K562 (cell line): Measurements from ENCODE around the gene CNOT6L. TPM values are rescaled to one million over a fixed set of nuclear protein-coding genes. Genes with fewer than 3 reads are reported as not detected.

ENCODE experiments used
- ADNP ChIP-seq: fragments of 200-800 bp; sonication (Bioruptor generic); IDR thresholded peaks from 2 replicates; pipeline ENCODE4 v1.6.1; 2016; ENCODE audit warnings: missing genetic modification characterization, missing compliant biosample characterization
- BRCA1 ChIP-seq, 2 experiments: fragments of 450-650 bp in 1 of 2; sonication (generic) in 1 of 2; formaldehyde crosslinking in 1 of 2; IDR thresholded peaks; 2 replicates each; pipeline versions ENCODE4 v1.5.0 to v1.6.1; 2017 to 2020; ENCODE audit warnings: mild to moderate bottlenecking in 1 of 2, missing genetic modification reagents in 1 of 2
- EWSR1 ChIP-seq: fragments of 450-650 bp; IDR thresholded peaks from 2 replicates; pipeline ENCODE4 v1.6.1; 2018; ENCODE audit warnings: borderline replicate concordance, mild to moderate bottlenecking, low read depth, moderate library complexity; ENCODE audit not compliant: partially characterized antibody
- FOS ChIP-seq: IDR thresholded peaks from 3 replicates; pipeline ENCODE4 v1.6.1; 2011; ENCODE audit not compliant: insufficient read length; ENCODE audit errors: extremely low read depth
- FUS ChIP-seq: fragments of 200-400 bp; formaldehyde crosslinking; optimal IDR thresholded peaks from 2 replicates; pipeline ENCODE3; 2017; ENCODE audit warnings: low read depth, low read length
- GTF2A2 ChIP-seq: IDR thresholded peaks from 2 replicates; pipeline ENCODE4 v1.6.1; 2016; ENCODE audit warnings: mild to moderate bottlenecking, missing genetic modification characterization, missing compliant biosample characterization
- HDAC8 ChIP-seq: fragments of 450-650 bp; IDR thresholded peaks from 2 replicates; pipeline ENCODE4 v1.6.1; 2016; ENCODE audit warnings: mild to moderate bottlenecking, missing genetic modification characterization, moderate library complexity, missing compliant biosample characterization
- KLF1 ChIP-seq: fragments of 450-650 bp; IDR thresholded peaks from 2 replicates; pipeline ENCODE4 v1.6.1; 2016; ENCODE audit warnings: missing genetic modification characterization, missing compliant biosample characterization
- TAF1 ChIP-seq: IDR thresholded peaks from 2 replicates; pipeline ENCODE4 v1.6.1; 2011; ENCODE audit warnings: mild to moderate bottlenecking, low read length, moderate library complexity; ENCODE audit not compliant: insufficient read depth, control insufficient read depth, severe bottlenecking; ENCODE audit errors: extremely low read depth
- TARDBP ChIP-seq: fragments of 450-650 bp; IDR thresholded peaks from 2 replicates; pipeline ENCODE4 v1.6.1; 2016
- ZNF133 ChIP-seq: fragments of 250-450 bp; sonication (Bioruptor Pico); IDR thresholded peaks from 2 replicates; pipeline ENCODE4 v1.4.0; 2020; ENCODE audit warnings: mild to moderate bottlenecking
- ZNF668 ChIP-seq: fragments of 250-450 bp; sonication (Bioruptor Pico); IDR thresholded peaks from 2 replicates; pipeline ENCODE4 v1.8.0; 2022; ENCODE audit warnings: mild to moderate bottlenecking, inconsistent platforms
- polyA plus RNA-seq, 8 experiments: library from polyadenylated mRNA; depleted of rRNA in 4 of 8; stranded (reverse) in 5 of 8; unstranded in 3 of 8; fragments of >200 nt; fragmentation: Nextera tagmentation in 2 of 8; fragmentation: Illumina TruSeq in 1 of 8; extraction: Ambion mirVana in 2 of 8; extraction: Trizol in 1 of 8; gene quantifications; 2 replicates each; pipeline versions ENCODE4 v1.2.1 to v1.2.3, GENCODE V29; 2011 to 2014; ENCODE audit warnings: inconsistent platforms in 1 of 8, missing spikeins in 1 of 8
- total RNA-seq, 7 experiments: library from RNA; depleted of rRNA in 6 of 7; stranded (reverse); fragments of >200 nt in 6 of 7; fragmentation: Illumina TruSeq in 2 of 7; extraction: Trizol in 2 of 7; gene quantifications; 2 replicates each; pipeline versions ENCODE4 v1.2.1 to v1.2.3, GENCODE V29; 2011 to 2021; ENCODE audit warnings: low replicate concordance in 1 of 7
- TF ChIP-seq, protein P1 (sequence below), 2 experiments: fragments of 450-650 bp; IDR thresholded peaks; 2 replicates each; pipeline ENCODE4 v1.6.1; 2016; ENCODE audit warnings: mild to moderate bottlenecking in 2 of 2, borderline replicate concordance in 1 of 2, low read depth in 1 of 2, moderate library complexity in 1 of 2
- TF ChIP-seq, protein P2 (sequence below): fragments of 200-800 bp; sonication (Bioruptor generic); IDR thresholded peaks from 2 replicates; pipeline ENCODE4 v1.6.1; 2017; ENCODE audit warnings: missing genetic modification characterization, missing compliant biosample characterization
- TF ChIP-seq, protein P3 (sequence below): fragments of 250-450 bp; sonication (Bioruptor Pico); IDR thresholded peaks from 2 replicates; pipeline ENCODE4 v1.8.0; 2021; ENCODE audit warnings: borderline replicate concordance, mild to moderate bottlenecking, moderate library complexity; ENCODE audit not compliant: poor library complexity, severe bottlenecking
- TF ChIP-seq, protein P4 (sequence below): fragments of 450-650 bp; IDR thresholded peaks from 2 replicates; pipeline ENCODE4 v1.6.1; 2016; ENCODE audit warnings: mild to moderate bottlenecking

The CNOT6L gene
- total and polyA plus RNA-seq, 9 of the 15 experiments (the other 6 are each of a cell fraction or from before 2014, with no cell fraction given), result 3.7 to 27.9 (median 6.5) TPM

DNA sequence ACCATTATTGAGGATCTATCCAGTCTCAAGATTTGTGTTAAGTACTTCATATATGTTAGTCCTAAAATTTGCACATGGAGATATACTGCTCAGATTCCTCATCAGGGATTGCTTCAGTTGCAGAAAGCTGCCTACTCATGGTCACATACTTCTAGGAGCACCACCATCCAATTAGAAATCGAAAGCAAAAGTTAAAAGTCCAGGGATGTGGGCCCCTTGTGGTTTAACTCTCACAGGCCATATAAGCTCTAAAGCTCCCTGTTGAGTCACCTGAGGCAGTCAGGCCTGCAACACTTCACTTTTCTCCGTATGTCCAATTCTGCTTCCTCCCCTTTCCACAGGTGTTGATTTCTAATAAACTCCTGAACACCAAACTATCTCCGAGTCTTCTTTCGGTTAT is 84.2 kb downstream of the CNOT6L start (continued):
- TF ChIP-seq HDAC8 (tag), result no peak
- TF ChIP-seq TARDBP, result no peak
- TF ChIP-seq BRCA1 (IDR thresholded peaks at IDR 0.05), result no peak
- no peak for TF ChIP-seq BRCA1 (CRISPR knock-in tag; IDR thresholded peaks at IDR 0.05)
- TF ChIP-seq, protein P1, sequence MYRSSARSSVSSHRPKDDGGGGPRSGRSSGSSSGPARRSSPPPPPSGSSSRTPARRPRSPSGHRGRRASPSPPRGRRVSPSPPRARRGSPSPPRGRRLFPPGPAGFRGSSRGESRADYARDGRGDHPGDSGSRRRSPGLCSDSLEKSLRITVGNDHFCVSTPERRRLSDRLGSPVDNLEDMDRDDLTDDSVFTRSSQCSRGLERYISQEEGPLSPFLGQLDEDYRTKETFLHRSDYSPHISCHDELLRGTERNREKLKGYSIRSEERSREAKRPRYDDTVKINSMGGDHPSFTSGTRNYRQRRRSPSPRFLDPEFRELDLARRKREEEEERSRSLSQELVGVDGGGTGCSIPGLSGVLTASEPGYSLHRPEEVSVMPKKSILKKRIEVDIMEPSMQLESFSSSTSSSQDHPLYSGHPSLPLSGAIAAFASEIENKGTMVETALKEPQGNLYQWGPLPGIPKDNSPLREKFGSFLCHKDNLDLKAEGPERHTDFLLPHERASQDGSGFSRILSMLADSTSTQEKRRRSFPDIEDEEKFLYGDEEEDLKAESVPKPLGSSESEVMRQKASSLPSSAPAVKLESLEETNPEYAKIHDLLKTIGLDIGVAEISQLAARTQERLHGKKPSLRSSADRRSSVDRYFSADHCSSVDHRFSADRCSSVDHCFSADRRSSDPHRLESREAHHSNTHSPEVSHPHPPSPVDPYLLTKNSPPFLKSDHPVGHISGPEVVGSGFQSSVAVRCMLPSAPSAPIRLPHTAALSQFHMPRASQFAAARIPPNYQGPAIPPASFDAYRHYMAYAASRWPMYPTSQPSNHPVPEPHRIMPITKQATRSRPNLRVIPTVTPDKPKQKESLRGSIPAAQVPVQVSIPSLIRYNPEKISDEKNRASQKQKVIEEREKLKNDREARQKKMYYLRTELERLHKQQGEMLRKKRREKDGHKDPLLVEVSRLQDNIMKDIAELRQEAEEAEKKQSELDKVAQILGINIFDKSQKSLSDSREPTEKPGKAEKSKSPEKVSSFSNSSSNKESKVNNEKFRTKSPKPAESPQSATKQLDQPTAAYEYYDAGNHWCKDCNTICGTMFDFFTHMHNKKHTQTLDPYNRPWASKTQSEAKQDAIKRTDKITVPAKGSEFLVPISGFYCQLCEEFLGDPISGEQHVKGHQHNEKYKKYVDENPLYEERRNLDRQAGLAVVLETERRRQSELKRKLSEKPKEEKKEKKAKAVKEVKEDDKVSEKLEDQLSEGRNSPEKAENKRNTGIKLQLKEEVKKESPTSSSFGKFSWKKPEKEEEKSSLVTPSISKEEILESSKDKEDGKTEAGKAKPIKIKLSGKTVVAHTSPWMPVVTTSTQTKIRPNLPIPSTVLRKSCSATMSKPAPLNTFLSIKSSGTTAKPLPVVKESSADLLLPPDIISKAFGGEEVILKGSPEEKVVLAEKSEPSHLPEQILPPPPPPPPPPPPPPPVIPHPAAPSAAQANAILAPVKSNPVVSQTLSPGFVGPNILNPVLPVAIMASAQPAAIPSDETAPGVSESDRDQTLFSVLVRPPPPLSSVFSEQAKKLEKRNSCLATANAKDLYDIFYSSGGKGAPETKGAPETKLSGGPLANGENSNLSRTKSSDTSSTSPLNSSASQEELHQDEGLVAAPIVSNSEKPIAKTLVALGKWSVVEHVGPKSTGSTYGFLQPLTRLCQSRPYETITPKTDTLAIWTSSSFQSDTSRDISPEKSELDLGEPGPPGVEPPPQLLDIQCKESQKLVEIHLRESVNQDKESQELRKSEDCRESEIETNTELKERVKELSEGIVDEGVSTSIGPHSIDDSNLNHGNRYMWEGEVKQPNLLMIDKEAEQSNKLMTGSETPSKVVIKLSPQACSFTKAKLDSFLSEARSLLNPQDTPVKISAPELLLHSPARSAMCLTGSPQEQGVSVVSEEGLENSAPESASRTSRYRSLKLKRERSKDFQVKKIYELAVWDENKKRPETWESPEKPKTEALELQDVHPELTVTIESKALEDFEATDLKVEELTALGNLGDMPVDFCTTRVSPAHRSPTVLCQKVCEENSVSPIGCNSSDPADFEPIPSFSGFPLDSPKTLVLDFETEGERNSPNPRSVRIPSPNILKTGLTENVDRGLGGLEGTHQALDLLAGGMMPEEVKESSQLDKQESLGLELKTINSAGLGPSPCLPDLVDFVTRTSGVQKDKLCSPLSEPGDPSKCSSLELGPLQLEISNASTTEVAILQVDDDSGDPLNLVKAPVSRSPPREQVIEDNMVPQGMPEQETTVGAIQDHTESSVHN (IDR thresholded peaks at IDR 0.05; ENCODE audit: borderline replicate concordance in 1 of 2, low read depth in 1 of 2), result peak in 1 of 2 experiments; percentile 95; a peak in 2 of 4 replicates
- no peak for TF ChIP-seq ADNP (tag)
- TF ChIP-seq FOS, result no peak
- no peak for TF ChIP-seq KLF1 (tag)
- TF ChIP-seq EWSR1, result no peak
- no peak for TF ChIP-seq ZNF133 (CRISPR knock-in tag)
- TF ChIP-seq, protein P2, sequence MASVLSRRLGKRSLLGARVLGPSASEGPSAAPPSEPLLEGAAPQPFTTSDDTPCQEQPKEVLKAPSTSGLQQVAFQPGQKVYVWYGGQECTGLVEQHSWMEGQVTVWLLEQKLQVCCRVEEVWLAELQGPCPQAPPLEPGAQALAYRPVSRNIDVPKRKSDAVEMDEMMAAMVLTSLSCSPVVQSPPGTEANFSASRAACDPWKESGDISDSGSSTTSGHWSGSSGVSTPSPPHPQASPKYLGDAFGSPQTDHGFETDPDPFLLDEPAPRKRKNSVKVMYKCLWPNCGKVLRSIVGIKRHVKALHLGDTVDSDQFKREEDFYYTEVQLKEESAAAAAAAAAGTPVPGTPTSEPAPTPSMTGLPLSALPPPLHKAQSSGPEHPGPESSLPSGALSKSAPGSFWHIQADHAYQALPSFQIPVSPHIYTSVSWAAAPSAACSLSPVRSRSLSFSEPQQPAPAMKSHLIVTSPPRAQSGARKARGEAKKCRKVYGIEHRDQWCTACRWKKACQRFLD (CRISPR knock-in tag), result no peak
- TF ChIP-seq, protein P3, sequence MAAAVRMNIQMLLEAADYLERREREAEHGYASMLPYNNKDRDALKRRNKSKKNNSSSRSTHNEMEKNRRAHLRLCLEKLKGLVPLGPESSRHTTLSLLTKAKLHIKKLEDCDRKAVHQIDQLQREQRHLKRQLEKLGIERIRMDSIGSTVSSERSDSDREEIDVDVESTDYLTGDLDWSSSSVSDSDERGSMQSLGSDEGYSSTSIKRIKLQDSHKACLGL, result no peak
- no peak for TF ChIP-seq TAF1
- TF ChIP-seq ZNF668 (CRISPR knock-in tag), result no peak
- TF ChIP-seq, protein P4, sequence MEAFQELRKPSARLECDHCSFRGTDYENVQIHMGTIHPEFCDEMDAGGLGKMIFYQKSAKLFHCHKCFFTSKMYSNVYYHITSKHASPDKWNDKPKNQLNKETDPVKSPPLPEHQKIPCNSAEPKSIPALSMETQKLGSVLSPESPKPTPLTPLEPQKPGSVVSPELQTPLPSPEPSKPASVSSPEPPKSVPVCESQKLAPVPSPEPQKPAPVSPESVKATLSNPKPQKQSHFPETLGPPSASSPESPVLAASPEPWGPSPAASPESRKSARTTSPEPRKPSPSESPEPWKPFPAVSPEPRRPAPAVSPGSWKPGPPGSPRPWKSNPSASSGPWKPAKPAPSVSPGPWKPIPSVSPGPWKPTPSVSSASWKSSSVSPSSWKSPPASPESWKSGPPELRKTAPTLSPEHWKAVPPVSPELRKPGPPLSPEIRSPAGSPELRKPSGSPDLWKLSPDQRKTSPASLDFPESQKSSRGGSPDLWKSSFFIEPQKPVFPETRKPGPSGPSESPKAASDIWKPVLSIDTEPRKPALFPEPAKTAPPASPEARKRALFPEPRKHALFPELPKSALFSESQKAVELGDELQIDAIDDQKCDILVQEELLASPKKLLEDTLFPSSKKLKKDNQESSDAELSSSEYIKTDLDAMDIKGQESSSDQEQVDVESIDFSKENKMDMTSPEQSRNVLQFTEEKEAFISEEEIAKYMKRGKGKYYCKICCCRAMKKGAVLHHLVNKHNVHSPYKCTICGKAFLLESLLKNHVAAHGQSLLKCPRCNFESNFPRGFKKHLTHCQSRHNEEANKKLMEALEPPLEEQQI, result peak; percentile 73
- no peak for TF ChIP-seq FUS
- TF ChIP-seq GTF2A2, result no peak
